HG02938 (cell line): ENCODE measurements around the gene GDF9.

Experiments
- ATAC-seq: cut with Tn5 transposase; IDR thresholded peaks from one replicate; pipeline ENCODE4 v1.9.1; 2021; ENCODE audit warnings: mild to moderate bottlenecking, moderate library complexity; ENCODE audit not compliant: unreplicated experiment

Gene GDF9

GRCh38 chr5:132822650-132823480, 43.4 kb downstream of the GDF9 start:
- no peak for ATAC-seq

GRCh38 chr5:132821791-132822190, 44.5 kb downstream of the GDF9 start:
- ATAC-seq = no peak

- ATAC-seq = no peak
These were observed 44.9 kb downstream of the GDF9 start for GRCh38 chr5:132821350-132821749.

- peak; percentile 75 for ATAC-seq
These were observed 46.0 kb downstream of the GDF9 start for GRCh38 chr5:132820162-132820754.

GRCh38 chr5:132819468-132819867, 46.8 kb downstream of the GDF9 start:
- no peak for ATAC-seq

- ATAC-seq = no peak
These were observed 49.3 kb downstream of the GDF9 start for GRCh38 chr5:132817011-132817410.

- no peak for ATAC-seq
These were observed 49.7 kb downstream of the GDF9 start for GRCh38 chr5:132816554-132816953.

- no peak for ATAC-seq
These were observed 50.2 kb downstream of the GDF9 start for GRCh38 chr5:132816083-132816482.

GRCh38 chr5:132815454-132815853, 50.8 kb downstream of the GDF9 start:
- ATAC-seq = no peak

- no peak for ATAC-seq
These were observed 51.6 kb downstream of the GDF9 start for GRCh38 chr5:132814503-132815294.

GRCh38 chr5:132813599-132814502, 52.4 kb downstream of the GDF9 start:
- no peak for ATAC-seq

GRCh38 chr5:132812781-132813598, 53.3 kb downstream of the GDF9 start, which contains the start of gene SOWAHA:
Gene SOWAHA, plus strand, starts transcription at chr5:132813302. Its CDS starts 320 bp downstream, at chr5:132813622.
- no peak for ATAC-seq

- no peak for ATAC-seq
These were observed 54.0 kb downstream of the GDF9 start for GRCh38 chr5:132812123-132812765.
